Measurements from ENCODE around the gene VASH2.

VASH2 gene

DNA sequence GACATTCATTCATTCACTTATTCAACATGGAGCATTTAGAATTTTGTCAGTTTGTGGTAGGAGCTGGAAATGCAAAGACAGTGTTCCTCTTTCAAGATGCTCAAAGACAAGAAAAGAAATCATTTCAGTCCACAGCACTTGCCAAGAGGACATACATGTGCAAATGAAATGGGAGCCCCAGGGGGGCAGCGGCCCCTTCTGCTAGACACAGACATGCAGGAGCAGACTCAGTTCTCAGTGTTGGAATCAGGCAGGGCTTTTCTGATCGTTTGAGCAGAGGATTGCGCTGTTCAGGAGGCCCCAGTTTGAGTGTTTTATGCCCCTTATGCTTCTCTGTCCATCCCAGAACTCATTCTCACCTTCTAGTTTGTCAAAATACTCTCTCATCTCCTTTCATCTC lies 35.6 kb upstream of the VASH2 start:
- TF ChIP-seq, protein P1, sequence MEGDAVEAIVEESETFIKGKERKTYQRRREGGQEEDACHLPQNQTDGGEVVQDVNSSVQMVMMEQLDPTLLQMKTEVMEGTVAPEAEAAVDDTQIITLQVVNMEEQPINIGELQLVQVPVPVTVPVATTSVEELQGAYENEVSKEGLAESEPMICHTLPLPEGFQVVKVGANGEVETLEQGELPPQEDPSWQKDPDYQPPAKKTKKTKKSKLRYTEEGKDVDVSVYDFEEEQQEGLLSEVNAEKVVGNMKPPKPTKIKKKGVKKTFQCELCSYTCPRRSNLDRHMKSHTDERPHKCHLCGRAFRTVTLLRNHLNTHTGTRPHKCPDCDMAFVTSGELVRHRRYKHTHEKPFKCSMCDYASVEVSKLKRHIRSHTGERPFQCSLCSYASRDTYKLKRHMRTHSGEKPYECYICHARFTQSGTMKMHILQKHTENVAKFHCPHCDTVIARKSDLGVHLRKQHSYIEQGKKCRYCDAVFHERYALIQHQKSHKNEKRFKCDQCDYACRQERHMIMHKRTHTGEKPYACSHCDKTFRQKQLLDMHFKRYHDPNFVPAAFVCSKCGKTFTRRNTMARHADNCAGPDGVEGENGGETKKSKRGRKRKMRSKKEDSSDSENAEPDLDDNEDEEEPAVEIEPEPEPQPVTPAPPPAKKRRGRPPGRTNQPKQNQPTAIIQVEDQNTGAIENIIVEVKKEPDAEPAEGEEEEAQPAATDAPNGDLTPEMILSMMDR (IDR thresholded peaks at IDR 0.05; ENCODE audit: insufficient read depth, low read depth, low read length, missing control alignments) = no peak

DNA sequence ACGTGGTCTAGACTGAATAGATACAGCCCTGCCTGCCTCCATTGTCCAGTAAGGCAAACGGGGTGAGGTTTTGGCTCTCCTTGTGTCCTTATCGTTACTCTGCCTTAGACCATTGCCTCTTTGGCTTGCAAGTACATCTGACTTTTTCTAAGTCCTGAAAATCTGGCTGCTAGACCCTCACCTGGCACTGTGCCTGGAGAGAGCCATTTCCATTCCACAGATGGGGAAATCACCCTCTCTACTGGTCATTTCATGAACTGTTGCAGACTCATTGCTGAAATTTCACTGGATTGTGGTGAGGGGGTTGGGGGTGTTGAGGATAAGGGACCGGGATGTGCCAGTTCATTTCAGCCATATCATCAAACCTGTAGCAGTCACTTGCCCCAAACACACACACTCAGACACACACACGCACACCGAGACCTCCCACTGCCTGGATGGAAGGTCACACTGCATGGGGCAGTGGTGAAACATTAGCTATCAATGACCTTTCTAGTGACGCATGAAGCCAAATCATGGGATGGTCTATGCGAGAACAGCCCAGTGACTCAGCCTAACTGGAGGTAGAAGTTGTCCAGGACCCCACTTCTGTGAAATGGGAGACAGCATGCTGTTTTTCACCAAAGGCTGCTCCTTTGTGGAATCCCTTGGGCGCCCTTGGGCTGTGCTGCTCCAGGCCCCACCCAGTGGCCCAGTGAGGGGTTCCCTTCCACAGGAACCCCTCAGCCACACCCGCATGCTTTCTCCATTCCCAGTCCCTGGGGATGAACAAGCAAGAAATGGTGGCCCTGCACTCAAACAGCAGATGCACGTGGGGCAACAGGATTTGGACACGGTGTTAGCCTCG lies 34.9 kb upstream of the VASH2 start:
- no peak for DNase-seq (ENCODE audit: low read depth)
- no peak overlapping the region for H3K4me3 ChIP-seq (ENCODE audit: low read length)
- TF ChIP-seq, protein P1 (IDR thresholded peaks at IDR 0.05; ENCODE audit: insufficient read depth, low read depth, low read length, missing control alignments) = no peak

More for the DNA sequence above, 35.6 kb upstream of the VASH2 start:
- H3K4me3 ChIP-seq (ENCODE audit: low read length) = no peak overlapping the region
- no peak for DNase-seq (ENCODE audit: low read depth)

DNA sequence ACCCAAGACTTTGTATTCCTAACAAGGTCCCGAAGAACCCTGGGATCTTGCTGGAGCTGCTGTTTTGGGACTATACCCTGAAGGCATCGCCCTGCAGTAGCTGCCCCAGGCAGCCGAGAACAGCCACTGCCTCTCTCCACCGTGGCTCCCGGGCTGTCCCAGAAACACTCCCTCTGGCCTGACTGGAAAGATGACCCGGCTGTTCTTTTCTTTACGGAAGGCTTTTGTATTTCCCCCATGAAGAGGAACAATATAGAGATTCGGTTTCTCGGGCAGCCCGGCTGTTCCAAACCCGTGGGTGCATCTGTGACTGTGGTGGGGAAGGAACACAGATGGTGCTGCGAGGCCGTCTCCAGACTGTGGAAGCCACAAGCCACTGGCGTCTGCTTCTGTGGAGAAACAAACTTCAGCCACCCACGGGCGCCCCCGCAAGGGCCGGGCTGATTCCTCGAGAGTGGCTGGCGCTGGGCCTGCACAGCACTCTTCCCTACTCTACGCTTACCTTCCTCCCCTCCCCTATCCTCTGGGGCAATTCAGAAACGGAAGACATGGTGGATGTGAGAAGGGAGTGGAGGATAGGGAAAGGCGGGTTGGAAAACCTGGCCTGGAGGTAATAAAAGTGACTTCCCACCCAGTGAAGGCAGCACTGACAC lies 33.7 kb upstream of the VASH2 start:
- TF ChIP-seq, protein P1 (IDR thresholded peaks at IDR 0.05; ENCODE audit: insufficient read depth, low read depth, low read length, missing control alignments) = no peak
- peak; percentile 54 for DNase-seq (ENCODE audit: low read depth)
- H3K4me3 ChIP-seq (ENCODE audit: low read length) = no peak overlapping the region

DNA sequence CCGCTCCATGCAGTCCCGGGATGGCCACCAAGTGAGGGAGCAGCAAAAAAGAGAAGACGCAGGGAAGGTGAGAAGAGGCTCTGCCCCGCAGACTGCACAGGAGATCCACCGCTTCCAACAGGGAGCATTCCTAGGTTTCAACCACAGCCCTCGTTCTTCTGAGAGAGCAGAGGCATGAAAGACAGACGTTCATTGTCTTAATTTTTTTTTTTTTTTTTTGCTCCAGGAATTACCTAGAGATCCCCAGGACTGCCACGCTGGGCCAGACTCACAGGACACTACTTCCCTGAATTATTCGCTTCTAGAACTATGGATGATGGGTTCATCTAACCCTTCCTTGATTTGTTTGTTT lies 33.2 kb upstream of the VASH2 start:
- TF ChIP-seq, protein P1 (IDR thresholded peaks at IDR 0.05; ENCODE audit: insufficient read depth, low read depth, low read length, missing control alignments) = no peak
- no peak overlapping the region for H3K4me3 ChIP-seq (ENCODE audit: low read length)
- no peak for DNase-seq (ENCODE audit: low read depth)

DNA sequence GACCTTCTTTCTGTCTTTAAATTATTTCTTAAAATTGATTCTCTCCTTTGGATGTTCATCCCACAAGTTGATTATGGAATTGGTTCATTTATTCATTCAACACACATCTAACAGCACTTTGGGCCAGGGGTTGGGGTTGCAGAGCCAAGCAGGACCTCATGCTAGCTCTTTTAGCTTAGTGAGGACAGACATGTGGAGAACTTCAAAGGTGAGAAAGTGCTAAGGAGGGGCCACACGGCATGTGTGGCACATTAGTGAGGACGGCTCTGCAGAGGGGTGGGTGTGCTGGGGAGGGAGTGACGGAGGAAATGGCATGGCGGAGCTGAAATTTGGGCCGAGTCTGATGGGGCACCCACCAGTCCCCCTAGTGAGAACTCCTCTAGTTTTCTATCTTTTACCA lies 32.5 kb upstream of the VASH2 start:
- no peak for DNase-seq (ENCODE audit: low read depth)
- H3K4me3 ChIP-seq (ENCODE audit: low read length) = no peak overlapping the region
- TF ChIP-seq, protein P1 (IDR thresholded peaks at IDR 0.05; ENCODE audit: insufficient read depth, low read depth, low read length, missing control alignments) = no peak

DNA sequence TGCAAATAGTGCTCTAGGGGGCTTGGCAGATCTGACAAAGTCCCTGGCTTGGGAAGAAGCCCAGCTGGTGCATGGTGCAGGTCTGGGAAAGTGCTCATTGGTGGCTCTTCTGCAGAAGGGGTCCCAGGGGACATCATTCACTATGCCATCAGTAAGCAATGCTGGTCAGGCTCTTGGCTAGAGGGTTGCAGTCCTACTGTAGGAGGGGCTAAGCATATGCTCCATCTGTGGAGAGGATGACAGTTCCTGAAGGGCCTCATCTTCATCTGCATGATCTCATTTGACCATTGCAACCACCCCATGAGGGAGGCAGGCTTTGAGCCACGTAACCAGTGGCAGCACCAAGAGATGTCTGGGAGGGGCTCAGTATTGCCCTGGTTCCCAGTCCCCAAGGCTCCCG lies 31.5 kb upstream of the VASH2 start:
- DNase-seq (ENCODE audit: low read depth) = no peak
- no peak overlapping the region for H3K4me3 ChIP-seq (ENCODE audit: low read length)
- TF ChIP-seq, protein P1 (IDR thresholded peaks at IDR 0.05; ENCODE audit: insufficient read depth, low read depth, low read length, missing control alignments) = no peak

Data from epithelial cell of esophagus (primary cell).